PFSK-1 (cell line): ENCODE measurements around the gene RNF212B.

ENCODE experiments used
- POLR2AphosphoS5 ChIP-seq: IDR thresholded peaks from 2 replicates; pipeline ENCODE4 v1.6.1; 2012; ENCODE audit warnings: low read depth, mild to moderate bottlenecking, control low read depth, low read length, moderate library complexity
- REST ChIP-seq, 2 experiments: IDR thresholded peaks; 2 replicates each; pipeline versions ENCODE4 v1.6.1 to v1.8.0; 2011 to 2012; ENCODE audit warnings: low read depth in 2 of 2, low read length in 2 of 2, control low read depth in 1 of 2, inconsistent platforms in 1 of 2, mild to moderate bottlenecking in 1 of 2, moderate library complexity in 1 of 2; ENCODE audit not compliant: insufficient read depth in 1 of 2
- TAF1 ChIP-seq: IDR thresholded peaks from 2 replicates; pipeline ENCODE4 v1.6.1; 2012; ENCODE audit warnings: low read length, control low read depth, borderline replicate concordance; ENCODE audit not compliant: insufficient read depth

- TF ChIP-seq POLR2AphosphoS5 (no peak), TAF1 (no peak), REST (IDR thresholded peaks at IDR 0.05; ENCODE audit: insufficient read depth in 1 of 2, low read depth in 2 of 2, low read length in 2 of 2) (no peak)
Observed at GRCh38 chr14:23308721-23309445, 71.1 kb downstream of the RNF212B start.
